ENCODE results near the gene PCYT1A.

GRCh38 chr3:196225763-196226364 lies 61.7 kb downstream of the PCYT1A start:
- no peak for TF ChIP-seq ZFP3 (CRISPR knock-in tag; IDR thresholded peaks at IDR 0.05)
- no peak for TF ChIP-seq TOX (CRISPR knock-in tag; IDR thresholded peaks at IDR 0.05; ENCODE audit: borderline replicate concordance)
- no peak for TF ChIP-seq POU6F1 (CRISPR knock-in tag; IDR thresholded peaks at IDR 0.05; ENCODE audit: borderline replicate concordance, low read depth)
- no peak for TF ChIP-seq PATZ1 (CRISPR knock-in tag; IDR thresholded peaks at IDR 0.05; ENCODE audit: borderline replicate concordance)
- no peak for TF ChIP-seq ZNF565 (CRISPR knock-in tag; conservative IDR thresholded peaks at IDR 0.05; ENCODE audit: low read depth)
- no peak for TF ChIP-seq ZC3H10 (CRISPR knock-in tag; IDR thresholded peaks at IDR 0.05)
- no peak for TF ChIP-seq GLIS3 (CRISPR knock-in tag; IDR thresholded peaks at IDR 0.05)

Data from SK-N-SH treated with all-trans-retinoic acid at 6 μM for 48 hours (cell line).